GM12878 (cell line): Measurements from ENCODE around the gene GSPT1. TPM values are rescaled to one million over a fixed set of nuclear protein-coding genes. Genes with fewer than 3 reads are reported as not detected.

ENCODE experiments used
- polyA plus RNA-seq, 11 experiments: library from polyadenylated mRNA; depleted of rRNA in 4 of 11; unstranded in 6 of 11; stranded (reverse) in 5 of 11; fragments of >200 nt; fragmentation: Nextera tagmentation in 4 of 11; fragmentation: Illumina TruSeq in 1 of 11; extraction: Ambion mirVana in 4 of 11; extraction: Trizol in 1 of 11; gene quantifications; 1 replicate in 1 of 11; 2 replicates in 10 of 11; pipeline versions ENCODE4 v1.2.1 to v1.2.3, GENCODE V29; 2011 to 2016; ENCODE audit warnings: inconsistent platforms in 2 of 11, missing spikeins in 2 of 11, low read depth in 1 of 11
- small RNA-seq: library from RNA; depleted of rRNA; stranded (forward); fragments of <200 nt; gene quantifications from one replicate; pipeline ENCODE3, GENCODE V24; 2014
- total RNA-seq, 4 experiments: library from RNA; depleted of rRNA in 3 of 4; stranded (reverse); fragments of >200 nt in 3 of 4; fragmentation: Illumina TruSeq in 1 of 4; extraction: Trizol in 1 of 4; gene quantifications; 2 replicates each; pipeline versions ENCODE4 v1.2.1 to v1.2.3, GENCODE V29; 2013 to 2021

Gene GSPT1
- total and polyA plus RNA-seq, 10 of the 15 experiments (the other 5 are each of a cell fraction or from before 2014, with no cell fraction given), result 46.7 to 181 (median 99.6) TPM

Small RNA genes within 50 kb of the gene (small RNA-seq; reads per million reads assigned to genes)
- gene AC007216.5 (not detected), gene COX6CP1 (not detected)

Other genes with a start within 250 kb of the GSPT1 start
- gene SNN, start 247.5 kb downstream of the GSPT1 start, total RNA-seq (2014; rRNA removed), result 25.6 and 28.2 TPM in 2 replicates
- gene SNN, start 247.5 kb downstream of the GSPT1 start, total RNA-seq (2014; rRNA removed; fragmentation: Illumina TruSeq; extraction: Trizol), result 26.9 and 27.3 TPM in 2 replicates
- gene SNN, start 247.5 kb downstream of the GSPT1 start, total RNA-seq (2021), result 38.5 and 40.4 TPM in 2 replicates
- 32.8 and 43.4 TPM in 2 replicates for gene SNN, start 247.5 kb downstream of the GSPT1 start, polyA plus RNA-seq (2011; rRNA removed)
- gene SNN, start 247.5 kb downstream of the GSPT1 start, polyA plus RNA-seq (2014; fragmentation: Illumina TruSeq; extraction: Trizol), result 26.5 and 32.4 TPM in 2 replicates
- gene SNN, start 247.5 kb downstream of the GSPT1 start, polyA plus RNA-seq (2014; fragmentation: Nextera tagmentation; extraction: Ambion mirVana), result 1 to 10 TPM; 2.2 to 5.2 TPM
- gene SNN, start 247.5 kb downstream of the GSPT1 start, polyA plus RNA-seq (2014; rRNA removed), result 40.0 and 42.4 TPM in 2 replicates
- gene SNN, start 247.5 kb downstream of the GSPT1 start, polyA plus RNA-seq (2016; fragmentation: Nextera tagmentation; extraction: Ambion mirVana), result 10 to 100 TPM; 17.4 to 22.6 TPM
- gene TXNDC11, start 173.1 kb downstream of the GSPT1 start, total RNA-seq (2014; rRNA removed), result 54.4 and 59.1 TPM in 2 replicates
- gene TXNDC11, start 173.1 kb downstream of the GSPT1 start, total RNA-seq (2014; rRNA removed; fragmentation: Illumina TruSeq; extraction: Trizol), result 33.3 and 43.1 TPM in 2 replicates
- gene TXNDC11, start 173.1 kb downstream of the GSPT1 start, total RNA-seq (2021), result 45.8 and 51.8 TPM in 2 replicates
- 71.0 and 86.7 TPM in 2 replicates for gene TXNDC11, start 173.1 kb downstream of the GSPT1 start, polyA plus RNA-seq (2011; rRNA removed)
- gene TXNDC11, start 173.1 kb downstream of the GSPT1 start, polyA plus RNA-seq (2014; fragmentation: Illumina TruSeq; extraction: Trizol), result 40.7 and 49.9 TPM in 2 replicates
- gene TXNDC11, start 173.1 kb downstream of the GSPT1 start, polyA plus RNA-seq (2014; fragmentation: Nextera tagmentation; extraction: Ambion mirVana), result 1 to 10 TPM; 1.7 to 7.3 TPM
- 57.0 and 59.9 TPM in 2 replicates for gene TXNDC11, start 173.1 kb downstream of the GSPT1 start, polyA plus RNA-seq (2014; rRNA removed)
- 10 to 100 TPM; 69.8 to 70.7 TPM for gene TXNDC11, start 173.1 kb downstream of the GSPT1 start, polyA plus RNA-seq (2016; fragmentation: Nextera tagmentation; extraction: Ambion mirVana)
- 53.8 and 61.9 TPM in 2 replicates for gene ZC3H7A, start 118.7 kb downstream of the GSPT1 start, total RNA-seq (2014; rRNA removed)
- gene ZC3H7A, start 118.7 kb downstream of the GSPT1 start, total RNA-seq (2014; rRNA removed; fragmentation: Illumina TruSeq; extraction: Trizol), result 63.2 and 68.6 TPM in 2 replicates
- 67.0 and 67.9 TPM in 2 replicates for gene ZC3H7A, start 118.7 kb downstream of the GSPT1 start, total RNA-seq (2021)
- 188 and 243 TPM in 2 replicates for gene ZC3H7A, start 118.7 kb downstream of the GSPT1 start, polyA plus RNA-seq (2011; rRNA removed)
- 94.8 and 123 TPM in 2 replicates for gene ZC3H7A, start 118.7 kb downstream of the GSPT1 start, polyA plus RNA-seq (2014; fragmentation: Illumina TruSeq; extraction: Trizol)
- 10 to 100 TPM; 46.3 to 77.8 TPM for gene ZC3H7A, start 118.7 kb downstream of the GSPT1 start, polyA plus RNA-seq (2014; fragmentation: Nextera tagmentation; extraction: Ambion mirVana)
- 54.6 and 56.6 TPM in 2 replicates for gene ZC3H7A, start 118.7 kb downstream of the GSPT1 start, polyA plus RNA-seq (2014; rRNA removed)
- gene ZC3H7A, start 118.7 kb downstream of the GSPT1 start, polyA plus RNA-seq (2016; fragmentation: Nextera tagmentation; extraction: Ambion mirVana), result 10 to 100 TPM; 69.4 to 70.0 TPM
- gene RSL1D1, start 64.4 kb downstream of the GSPT1 start, total RNA-seq (2014; rRNA removed), result 106 and 169 TPM in 2 replicates
- 298 and 321 TPM in 2 replicates for gene RSL1D1, start 64.4 kb downstream of the GSPT1 start, total RNA-seq (2014; rRNA removed; fragmentation: Illumina TruSeq; extraction: Trizol)
- 191 and 195 TPM in 2 replicates for gene RSL1D1, start 64.4 kb downstream of the GSPT1 start, total RNA-seq (2021)
- 182 and 374 TPM in 2 replicates for gene RSL1D1, start 64.4 kb downstream of the GSPT1 start, polyA plus RNA-seq (2011; rRNA removed)
- 535 and 601 TPM in 2 replicates for gene RSL1D1, start 64.4 kb downstream of the GSPT1 start, polyA plus RNA-seq (2014; fragmentation: Illumina TruSeq; extraction: Trizol)
- 100 to 1,000 TPM; 288 to 367 TPM for gene RSL1D1, start 64.4 kb downstream of the GSPT1 start, polyA plus RNA-seq (2014; fragmentation: Nextera tagmentation; extraction: Ambion mirVana)
- 139 and 173 TPM in 2 replicates for gene RSL1D1, start 64.4 kb downstream of the GSPT1 start, polyA plus RNA-seq (2014; rRNA removed)
- 100 to 1,000 TPM; 366 to 393 TPM for gene RSL1D1, start 64.4 kb downstream of the GSPT1 start, polyA plus RNA-seq (2016; fragmentation: Nextera tagmentation; extraction: Ambion mirVana)
- 5.0 and 10.7 TPM in 2 replicates for gene NPIPB2, start 26.1 kb upstream of the GSPT1 start, total RNA-seq (2014; rRNA removed)
- gene NPIPB2, start 26.1 kb upstream of the GSPT1 start, total RNA-seq (2014; rRNA removed; fragmentation: Illumina TruSeq; extraction: Trizol), result 7.4 and 9.7 TPM in 2 replicates
- 9.1 and 13.2 TPM in 2 replicates for gene NPIPB2, start 26.1 kb upstream of the GSPT1 start, total RNA-seq (2021)
- gene NPIPB2, start 26.1 kb upstream of the GSPT1 start, polyA plus RNA-seq (2011; rRNA removed), result 29.3 and 33.0 TPM in 2 replicates
- gene NPIPB2, start 26.1 kb upstream of the GSPT1 start, polyA plus RNA-seq (2014; fragmentation: Illumina TruSeq; extraction: Trizol), result 14.3 and 19.0 TPM in 2 replicates
- gene NPIPB2, start 26.1 kb upstream of the GSPT1 start, polyA plus RNA-seq (2014; fragmentation: Nextera tagmentation; extraction: Ambion mirVana), result 1 to 10 TPM; 1.9 to 4.0 TPM
- 12.1 TPM in 2 replicates for gene NPIPB2, start 26.1 kb upstream of the GSPT1 start, polyA plus RNA-seq (2014; rRNA removed)
- gene NPIPB2, start 26.1 kb upstream of the GSPT1 start, polyA plus RNA-seq (2016; fragmentation: Nextera tagmentation; extraction: Ambion mirVana), result 10 to 100 TPM; 10.1 to 11.5 TPM
- gene TNFRSF17, start 49.3 kb upstream of the GSPT1 start, total RNA-seq (2014; rRNA removed), result 149 and 170 TPM in 2 replicates
- gene TNFRSF17, start 49.3 kb upstream of the GSPT1 start, total RNA-seq (2014; rRNA removed; fragmentation: Illumina TruSeq; extraction: Trizol), result 129 and 130 TPM in 2 replicates
- 92.4 and 106 TPM in 2 replicates for gene TNFRSF17, start 49.3 kb upstream of the GSPT1 start, total RNA-seq (2021)
- 296 and 352 TPM in 2 replicates for gene TNFRSF17, start 49.3 kb upstream of the GSPT1 start, polyA plus RNA-seq (2011; rRNA removed)
- 132 and 138 TPM in 2 replicates for gene TNFRSF17, start 49.3 kb upstream of the GSPT1 start, polyA plus RNA-seq (2014; fragmentation: Illumina TruSeq; extraction: Trizol)
- gene TNFRSF17, start 49.3 kb upstream of the GSPT1 start, polyA plus RNA-seq (2014; fragmentation: Nextera tagmentation; extraction: Ambion mirVana), result 100 to 1,000 TPM; 453 to 461 TPM
- 107 and 114 TPM in 2 replicates for gene TNFRSF17, start 49.3 kb upstream of the GSPT1 start, polyA plus RNA-seq (2014; rRNA removed)
- gene TNFRSF17, start 49.3 kb upstream of the GSPT1 start, polyA plus RNA-seq (2016; fragmentation: Nextera tagmentation; extraction: Ambion mirVana), result 100 to 1,000 TPM; 209 to 213 TPM
- gene SNX29, start 60.8 kb upstream of the GSPT1 start, total RNA-seq (2014; rRNA removed), result 22.0 and 24.2 TPM in 2 replicates
- gene SNX29, start 60.8 kb upstream of the GSPT1 start, total RNA-seq (2014; rRNA removed; fragmentation: Illumina TruSeq; extraction: Trizol), result 20.3 and 21.5 TPM in 2 replicates
- 62.4 and 68.3 TPM in 2 replicates for gene SNX29, start 60.8 kb upstream of the GSPT1 start, total RNA-seq (2021)
- 26.7 and 38.7 TPM in 2 replicates for gene SNX29, start 60.8 kb upstream of the GSPT1 start, polyA plus RNA-seq (2011; rRNA removed)
- gene SNX29, start 60.8 kb upstream of the GSPT1 start, polyA plus RNA-seq (2014; fragmentation: Illumina TruSeq; extraction: Trizol), result 21.0 and 24.4 TPM in 2 replicates
- gene SNX29, start 60.8 kb upstream of the GSPT1 start, polyA plus RNA-seq (2014; fragmentation: Nextera tagmentation; extraction: Ambion mirVana), result 10 to 100 TPM in 1 of 2 experiments, 1 to 10 TPM in 1; 6.8 to 44.0 TPM
- gene SNX29, start 60.8 kb upstream of the GSPT1 start, polyA plus RNA-seq (2014; rRNA removed), result 19.3 and 24.1 TPM in 2 replicates
- 10 to 100 TPM; 54.6 to 68.3 TPM for gene SNX29, start 60.8 kb upstream of the GSPT1 start, polyA plus RNA-seq (2016; fragmentation: Nextera tagmentation; extraction: Ambion mirVana)